Ascending aorta (tissue), 2 donors: ENCODE data around the gene BBS9. TPM values are rescaled to one million over a fixed set of nuclear protein-coding genes. Genes with fewer than 3 reads are reported as not detected.
"Not testable (repeated sequence)": the region's sequence is repeated elsewhere in the genome, so short reads cannot be mapped to it uniquely, and the experiment has no call there.

Experiments
- DNase-seq, 2 donors: peaks; one replicate each; pipeline ENCODE4 v3.0.0-alpha.2; 2019; ENCODE audit warnings: low spot score in 2 of 2
- H3K27ac ChIP-seq, 2 donors: fragments of 200-600 bp; sonication (generic); one replicate each; pipeline ENCODE4 v1.5.1; 2016 to 2017; ENCODE audit warnings: mild to moderate bottlenecking in 1 of 2
- H3K27me3 ChIP-seq: fragments of 200-600 bp; sonication (generic); one replicate; pipeline ENCODE4 v1.5.1; 2017
- H3K36me3 ChIP-seq, 2 donors: fragments of 200-600 bp; sonication (generic); one replicate each; pipeline ENCODE4 v1.5.1; 2016
- H3K4me1 ChIP-seq, 2 donors: fragments of 200-600 bp; sonication (generic); one replicate each; pipeline ENCODE4 v1.5.1; 2016 to 2017; ENCODE audit warnings: mild to moderate bottlenecking in 1 of 2
- H3K4me3 ChIP-seq, 2 donors: fragments of 200-600 bp; sonication (generic); one replicate each; pipeline ENCODE4 v1.5.1; 2016 to 2017; ENCODE audit warnings: mild to moderate bottlenecking in 1 of 2
- H3K9me3 ChIP-seq, 2 donors: fragments of 200-600 bp; sonication (generic); one replicate each; pipeline ENCODE4 v1.5.1; 2016
- intact Hi-C: fragments of 100-400 bp; cut with DNase I; formaldehyde crosslinking; loops from one replicate; pipeline ENCODE4 v1.15.1; 2023
- total RNA-seq: library from RNA; depleted of rRNA; stranded (reverse); fragments of >200 nt; gene quantifications from one replicate; pipeline ENCODE4 v1.1.0, GENCODE V29; 2016
- TF ChIP-seq, protein P1 (sequence below), 3 experiments: fragments of 200-600 bp in 2 of 3; fragments of 450-650 bp in 1 of 3; sonication (generic) in 2 of 3; IDR thresholded peaks; one replicate each; pipeline ENCODE4 v1.5.1; 2016 to 2019; ENCODE audit warnings: antibody characterized with exemption in 3 of 3, mild to moderate bottlenecking in 1 of 3, moderate library complexity in 1 of 3

The BBS9 gene
- total RNA-seq, 1 donor from 2014 or later = 23.3 TPM

GRCh38 chr7:33091111-33091531 lies 38.2 kb upstream of the BBS9 start:
- intact Hi-C loops = no loop called here
- H3K36me3 ChIP-seq = peaks cover 15 to 19% of the 10 kb centered on the region in 2 donors
- no peaks in the 10 kb centered on the region for H3K9me3 ChIP-seq
- no peak overlapping the region for H3K4me3 ChIP-seq
- TF ChIP-seq, protein P1, sequence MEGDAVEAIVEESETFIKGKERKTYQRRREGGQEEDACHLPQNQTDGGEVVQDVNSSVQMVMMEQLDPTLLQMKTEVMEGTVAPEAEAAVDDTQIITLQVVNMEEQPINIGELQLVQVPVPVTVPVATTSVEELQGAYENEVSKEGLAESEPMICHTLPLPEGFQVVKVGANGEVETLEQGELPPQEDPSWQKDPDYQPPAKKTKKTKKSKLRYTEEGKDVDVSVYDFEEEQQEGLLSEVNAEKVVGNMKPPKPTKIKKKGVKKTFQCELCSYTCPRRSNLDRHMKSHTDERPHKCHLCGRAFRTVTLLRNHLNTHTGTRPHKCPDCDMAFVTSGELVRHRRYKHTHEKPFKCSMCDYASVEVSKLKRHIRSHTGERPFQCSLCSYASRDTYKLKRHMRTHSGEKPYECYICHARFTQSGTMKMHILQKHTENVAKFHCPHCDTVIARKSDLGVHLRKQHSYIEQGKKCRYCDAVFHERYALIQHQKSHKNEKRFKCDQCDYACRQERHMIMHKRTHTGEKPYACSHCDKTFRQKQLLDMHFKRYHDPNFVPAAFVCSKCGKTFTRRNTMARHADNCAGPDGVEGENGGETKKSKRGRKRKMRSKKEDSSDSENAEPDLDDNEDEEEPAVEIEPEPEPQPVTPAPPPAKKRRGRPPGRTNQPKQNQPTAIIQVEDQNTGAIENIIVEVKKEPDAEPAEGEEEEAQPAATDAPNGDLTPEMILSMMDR (IDR thresholded peaks at IDR 0.05) = no peak
- no peak overlapping the region for H3K27ac ChIP-seq
- H3K27me3 ChIP-seq = no peaks in the 10 kb centered on the region
- DNase-seq = no peak
- no peaks in the 10 kb centered on the region for H3K4me1 ChIP-seq

- Histone ChIP-seq H3K36me3 (peaks cover 21 to 25% of the 10 kb centered on the region in 2 donors), H3K4me3 (no peak overlapping the region), H3K27me3 (no peaks in the 10 kb centered on the region), H3K27ac (no peak overlapping the region), H3K4me1 (no peaks in the 10 kb centered on the region), H3K9me3 (no peaks in the 10 kb centered on the region)
- TF ChIP-seq, protein P1 (IDR thresholded peaks at IDR 0.05) = no peak
- DNase-seq = no peak
- intact Hi-C loops = no loop called here
Measured at GRCh38 chr7:33091641-33092191, 37.6 kb upstream of the BBS9 start.

- DNase-seq = no peak
- Histone ChIP-seq H3K36me3 (peaks cover 36 to 38% of the 10 kb centered on the region in 2 donors), H3K4me1 (no peaks in the 10 kb centered on the region), H3K4me3 (no peak overlapping the region), H3K9me3 (no peaks in the 10 kb centered on the region), H3K27me3 (no peaks in the 10 kb centered on the region), H3K27ac (no peak overlapping the region)
- TF ChIP-seq, protein P1 (IDR thresholded peaks at IDR 0.05) = no peak
- intact Hi-C loops = no loop called here
Measured at GRCh38 chr7:33093266-33093665, 36.1 kb upstream of the BBS9 start.

- H3K27ac ChIP-seq, H3K4me1 ChIP-seq, DNase-seq, intact Hi-C loops, H3K27me3 ChIP-seq, H3K4me3 ChIP-seq, H3K9me3 ChIP-seq: not testable (repeated sequence)
- peaks cover 47 to 51% of the 10 kb centered on the region in 2 donors for H3K36me3 ChIP-seq
Measured at GRCh38 chr7:33094745-33095275, 34.6 kb upstream of the BBS9 start.

GRCh38 chr7:33099154-33099940 lies 30.0 kb upstream of the BBS9 start:
- Histone ChIP-seq H3K36me3 (peaks cover 61 to 72% of the 10 kb centered on the region in 2 donors), H3K4me3 (no peak overlapping the region), H3K4me1 (no peaks in the 10 kb centered on the region), H3K27ac (no peak overlapping the region), H3K9me3 (no peaks in the 10 kb centered on the region), H3K27me3 (no peaks in the 10 kb centered on the region)
- no peak for DNase-seq
- intact Hi-C loops = no loop called here
- TF ChIP-seq, protein P1 (IDR thresholded peaks at IDR 0.05) = no peak

GRCh38 chr7:33100770-33101169 lies 28.6 kb upstream of the BBS9 start:
- intact Hi-C loops = no loop called here
- DNase-seq = no peak
- Histone ChIP-seq H3K9me3 (no peaks in the 10 kb centered on the region), H3K27me3 (no peaks in the 10 kb centered on the region), H3K4me1 (no peaks in the 10 kb centered on the region), H3K27ac (no peak overlapping the region), H3K36me3 (peaks cover 55 to 62% of the 10 kb centered on the region in 2 donors), H3K4me3 (no peak overlapping the region)
- TF ChIP-seq, protein P1 (IDR thresholded peaks at IDR 0.05) = no peak
